Activated CD4-positive, alpha-beta T cell treated with anti-CD3 and anti-CD28 coated beads for 4 hours (primary cell): Measurements from ENCODE around the gene PCMTD2.

Experiments used
- DNase-seq, 2 donors: peaks; one replicate each; pipeline ENCODE4 v3.0.0-alpha.2; 2020

The PCMTD2 gene

GRCh38 chr20:64255361-64256281 is at the start of gene PCMTD2:
TSS of gene PCMTD2 (plus strand) at chr20:64255748. CDS start at chr20:64259966, 4,218 bp downstream.
- peak; percentile 82 to 84 for DNase-seq

- DNase-seq = no peak
These were observed 48.9 kb upstream of the PCMTD2 start for GRCh38 chr20:64206614-64207013.

GRCh38 chr20:64207641-64208590 is 47.6 kb upstream of the PCMTD2 start:
- no peak for DNase-seq

- DNase-seq = no peak
These were observed 46.4 kb upstream of the PCMTD2 start for GRCh38 chr20:64209148-64209547.

GRCh38 chr20:64210656-64211369 is 44.7 kb upstream of the PCMTD2 start:
- DNase-seq = no peak

GRCh38 chr20:64211874-64212658 is 43.5 kb upstream of the PCMTD2 start:
- no peak for DNase-seq

- DNase-seq = no peak
These were observed 42.8 kb upstream of the PCMTD2 start for GRCh38 chr20:64212755-64213154.

- no peak for DNase-seq
These were observed 41.4 kb upstream of the PCMTD2 start for GRCh38 chr20:64214113-64214512.

GRCh38 chr20:64214952-64215351 is 40.6 kb upstream of the PCMTD2 start:
- no peak for DNase-seq

GRCh38 chr20:64216036-64216435 is 39.5 kb upstream of the PCMTD2 start:
- no peak for DNase-seq

- DNase-seq = no peak
These were observed 38.6 kb upstream of the PCMTD2 start for GRCh38 chr20:64216910-64217309.

- no peak for DNase-seq
These were observed 37.9 kb upstream of the PCMTD2 start for GRCh38 chr20:64217539-64218221.

- DNase-seq = no peak
These were observed 36.3 kb upstream of the PCMTD2 start for GRCh38 chr20:64219202-64219601.

- no peak for DNase-seq
These were observed 35.8 kb upstream of the PCMTD2 start for GRCh38 chr20:64219730-64220129.

GRCh38 chr20:64220420-64220819 is 35.1 kb upstream of the PCMTD2 start:
- no peak for DNase-seq

GRCh38 chr20:64220891-64221527 is 34.5 kb upstream of the PCMTD2 start:
- DNase-seq = no peak

GRCh38 chr20:64222291-64222735 is 33.2 kb upstream of the PCMTD2 start:
- DNase-seq = no peak

GRCh38 chr20:64222851-64223525 is 32.6 kb upstream of the PCMTD2 start:
- DNase-seq = no peak

GRCh38 chr20:64223526-64224067 is 32.0 kb upstream of the PCMTD2 start:
- DNase-seq = no peak
